K562 (cell line): Measurements from ENCODE around the gene GSK3B. TPM values are rescaled to one million over a fixed set of nuclear protein-coding genes. Genes with fewer than 3 reads are reported as not detected.

Source experiments
- AFF1 ChIP-seq, 2 experiments: fragments of 450-650 bp; IDR thresholded peaks; 2 replicates each; pipeline ENCODE4 v1.6.1; 2018; ENCODE audit warnings: mild to moderate bottlenecking in 2 of 2, low read depth in 1 of 2; ENCODE audit not compliant: partially characterized antibody in 2 of 2
- ATF3 ChIP-seq, 2 experiments: fragments of 450-650 bp in 1 of 2; sonication (generic) in 1 of 2; formaldehyde crosslinking in 1 of 2; IDR thresholded peaks in 1 of 2; conservative IDR thresholded peaks in 1 of 2; 2 replicates each; pipeline versions ENCODE4 v1.6.1 to v1.8.1; 2016 to 2023; ENCODE audit warnings: mild to moderate bottlenecking in 2 of 2, moderate library complexity in 2 of 2, inconsistent platforms in 1 of 2, missing genetic modification reagents in 1 of 2
- CBFA2T2 ChIP-seq: fragments of 450-650 bp; conservative IDR thresholded peaks from 2 replicates; pipeline ENCODE4 v1.6.1; 2017; ENCODE audit warnings: mild to moderate bottlenecking
- ESRRA ChIP-seq: fragments of 450-650 bp; IDR thresholded peaks from 2 replicates; pipeline ENCODE4 v1.6.1; 2014; ENCODE audit warnings: low read depth, mild to moderate bottlenecking, moderate library complexity, borderline replicate concordance
- POU5F1 ChIP-seq: fragments of 150-350 bp; IDR thresholded peaks from 2 replicates; pipeline ENCODE4 v1.6.1; 2014; ENCODE audit warnings: borderline replicate concordance, low read length, low read depth, mild to moderate bottlenecking; ENCODE audit not compliant: partially characterized antibody
- TEAD1 ChIP-seq, 2 experiments: fragments of 450-650 bp in 1 of 2; sonication (generic) in 1 of 2; formaldehyde crosslinking; IDR thresholded peaks; 2 replicates each; pipeline versions ENCODE4 v1.4.0 to v1.8.0; 2020 to 2022; ENCODE audit warnings: mild to moderate bottlenecking in 2 of 2, missing genetic modification reagents in 1 of 2
- TOE1 ChIP-seq, 2 experiments: fragments of 450-650 bp in 1 of 2; sonication (generic) in 1 of 2; formaldehyde crosslinking in 1 of 2; IDR thresholded peaks; 2 replicates each; pipeline versions ENCODE4 v1.7.1 to v1.8.0; 2016 to 2022; ENCODE audit warnings: borderline replicate concordance in 2 of 2, mild to moderate bottlenecking in 2 of 2, antibody characterized with exemption in 1 of 2, inconsistent platforms in 1 of 2, low read depth in 1 of 2, missing genetic modification reagents in 1 of 2, moderate library complexity in 1 of 2
- U2AF1 ChIP-seq: fragments of 200-400 bp; formaldehyde crosslinking; optimal IDR thresholded peaks from 2 replicates; pipeline ENCODE3; 2017; ENCODE audit warnings: mild to moderate bottlenecking, low read depth, low read length, moderate library complexity
- YY1 ChIP-seq, 3 experiments: IDR thresholded peaks; 2 replicates each; pipeline ENCODE4 v1.6.1; 2011; ENCODE audit warnings: low read length in 2 of 3, mild to moderate bottlenecking in 2 of 3, moderate library complexity in 2 of 3, borderline replicate concordance in 1 of 3, control low read depth in 1 of 3, low read depth in 1 of 3; ENCODE audit not compliant: insufficient read depth in 3 of 3, insufficient replicate concordance in 2 of 3, control insufficient read depth in 1 of 3, insufficient read length in 1 of 3; ENCODE audit errors: extremely low read depth in 1 of 3
- ZBTB9 ChIP-seq: fragments of 450-650 bp; formaldehyde crosslinking; IDR thresholded peaks from 2 replicates; pipeline ENCODE4 v1.4.0; 2020; ENCODE audit warnings: mild to moderate bottlenecking, moderate library complexity
- ZFP36 ChIP-seq: fragments of 150-350 bp; IDR thresholded peaks from 2 replicates; pipeline ENCODE4 v1.6.1; 2018; ENCODE audit warnings: low read length, low read depth; ENCODE audit not compliant: partially characterized antibody
- ZNF239 ChIP-seq: fragments of 250-450 bp; sonication (Bioruptor Pico); IDR thresholded peaks from 2 replicates; pipeline ENCODE4 v1.4.0; 2020; ENCODE audit warnings: mild to moderate bottlenecking
- ZNF3 ChIP-seq: fragments of 250-450 bp; sonication (Bioruptor Pico); IDR thresholded peaks from 2 replicates; pipeline ENCODE4 v1.5.0; 2021; ENCODE audit warnings: mild to moderate bottlenecking, moderate library complexity
- ZNF778 ChIP-seq: fragments of 450-650 bp; formaldehyde crosslinking; IDR thresholded peaks from 2 replicates; pipeline ENCODE4 v1.4.0; 2020; ENCODE audit warnings: mild to moderate bottlenecking, moderate library complexity
- ZSCAN29 ChIP-seq: fragments of 450-650 bp; IDR thresholded peaks from 2 replicates; pipeline ENCODE4 v1.6.1; 2017
- polyA plus RNA-seq, 8 experiments: library from polyadenylated mRNA; depleted of rRNA in 4 of 8; stranded (reverse) in 5 of 8; unstranded in 3 of 8; fragments of >200 nt; fragmentation: Nextera tagmentation in 2 of 8; fragmentation: Illumina TruSeq in 1 of 8; extraction: Ambion mirVana in 2 of 8; extraction: Trizol in 1 of 8; gene quantifications; 2 replicates each; pipeline versions ENCODE4 v1.2.1 to v1.2.3, GENCODE V29; 2011 to 2014; ENCODE audit warnings: inconsistent platforms in 1 of 8, missing spikeins in 1 of 8
- total RNA-seq, 7 experiments: library from RNA; depleted of rRNA in 6 of 7; stranded (reverse); fragments of >200 nt in 6 of 7; fragmentation: Illumina TruSeq in 2 of 7; extraction: Trizol in 2 of 7; gene quantifications; 2 replicates each; pipeline versions ENCODE4 v1.2.1 to v1.2.3, GENCODE V29; 2011 to 2021; ENCODE audit warnings: low replicate concordance in 1 of 7
- TF ChIP-seq, protein P1 (sequence below): fragments of 250-450 bp; sonication (Bioruptor Pico); IDR thresholded peaks from 2 replicates; pipeline ENCODE4 v1.5.0; 2020; ENCODE audit warnings: mild to moderate bottlenecking

Gene GSK3B
- total and polyA plus RNA-seq, 9 of the 15 experiments (the other 6 are each of a cell fraction or from before 2014, with no cell fraction given) = 4.7 to 25.0 (median 18.7) TPM

DNA sequence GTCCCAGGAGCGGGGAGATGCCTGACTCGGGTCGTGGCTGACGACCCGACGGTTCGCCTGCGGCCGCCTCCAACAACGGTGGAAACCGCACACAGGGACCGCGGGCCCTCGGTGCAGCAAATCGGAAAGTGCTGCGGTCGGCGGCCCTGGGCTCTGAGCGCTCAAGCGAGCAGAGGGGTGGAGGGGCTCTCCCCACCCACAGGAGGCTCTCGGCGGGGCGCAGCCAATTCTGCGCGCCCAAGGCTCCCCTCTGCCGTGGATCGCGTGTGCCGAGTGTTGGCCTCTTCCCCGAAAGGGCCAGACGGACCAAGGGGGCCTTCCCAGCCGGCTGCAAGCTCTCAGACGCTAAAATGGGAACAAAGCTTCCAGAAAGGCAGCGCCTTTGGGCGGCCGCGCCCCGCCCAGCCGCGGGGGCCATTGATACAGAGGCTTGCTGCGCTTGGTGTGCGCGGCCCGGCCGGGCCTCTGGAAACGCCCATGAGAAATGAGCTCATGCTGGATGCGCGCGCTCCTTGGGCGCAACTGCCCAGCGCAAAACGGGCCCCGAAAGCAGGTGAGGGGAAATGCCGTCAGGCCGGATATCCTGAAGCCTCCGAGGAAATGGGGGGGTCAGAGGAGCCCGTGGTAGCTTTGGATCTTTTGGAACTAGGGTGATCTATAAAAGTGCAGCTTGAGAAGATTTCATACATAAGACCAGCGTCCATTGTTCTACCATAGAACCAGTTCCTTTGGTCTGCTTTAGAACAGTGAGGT lies 1.2 kb upstream of the GSK3B start (continued):
- TF ChIP-seq ZBTB9 = peak; percentile 77; the same call in 1 of the 2 replicates
- TF ChIP-seq CBFA2T2 = no peak
- no peak for TF ChIP-seq ZSCAN29
- TF ChIP-seq ATF3 (IDR thresholded peaks at IDR 0.05) = peak; percentile 63
- TF ChIP-seq ATF3 (CRISPR knock-in tag; conservative IDR thresholded peaks at IDR 0.05) = no peak
- peak; percentile 55 to 93 (median 88) for TF ChIP-seq YY1 (IDR thresholded peaks at IDR 0.05; ENCODE audit: borderline replicate concordance in 1 of 3, control insufficient read depth in 1 of 3, extremely low read depth in 1 of 3, insufficient read depth in 3 of 3, insufficient read length in 1 of 3, insufficient replicate concordance in 2 of 3, low read depth in 1 of 3, low read length in 2 of 3)
- TF ChIP-seq ZNF239 (CRISPR knock-in tag) = no peak
- no peak for TF ChIP-seq ZNF778 (CRISPR knock-in tag)
- no peak for TF ChIP-seq AFF1 (IDR thresholded peaks at IDR 0.05; ENCODE audit: low read depth in 1 of 2, partially characterized antibody in 2 of 2)
- no peak for TF ChIP-seq ZFP36
- peak; percentile 54; the same call in 1 of the 2 replicates for TF ChIP-seq TOE1 (IDR thresholded peaks at IDR 0.05; ENCODE audit: borderline replicate concordance)
- TF ChIP-seq TOE1 (CRISPR knock-in tag; IDR thresholded peaks at IDR 0.05; ENCODE audit: borderline replicate concordance, low read depth) = no peak
- TF ChIP-seq U2AF1 = peak; percentile 29
- TF ChIP-seq, protein P1, sequence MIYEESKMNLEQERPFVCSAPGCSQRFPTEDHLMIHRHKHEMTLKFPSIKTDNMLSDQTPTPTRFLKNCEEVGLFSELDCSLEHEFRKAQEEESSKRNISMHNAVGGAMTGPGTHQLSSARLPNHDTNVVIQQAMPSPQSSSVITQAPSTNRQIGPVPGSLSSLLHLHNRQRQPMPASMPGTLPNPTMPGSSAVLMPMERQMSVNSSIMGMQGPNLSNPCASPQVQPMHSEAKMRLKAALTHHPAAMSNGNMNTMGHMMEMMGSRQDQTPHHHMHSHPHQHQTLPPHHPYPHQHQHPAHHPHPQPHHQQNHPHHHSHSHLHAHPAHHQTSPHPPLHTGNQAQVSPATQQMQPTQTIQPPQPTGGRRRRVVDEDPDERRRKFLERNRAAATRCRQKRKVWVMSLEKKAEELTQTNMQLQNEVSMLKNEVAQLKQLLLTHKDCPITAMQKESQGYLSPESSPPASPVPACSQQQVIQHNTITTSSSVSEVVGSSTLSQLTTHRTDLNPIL (CRISPR knock-in tag) = no peak
- no peak for TF ChIP-seq POU5F1
- TF ChIP-seq ESRRA = peak; percentile 45; the same call in 1 of the 2 replicates
- TF ChIP-seq ZNF3 (CRISPR knock-in tag) = no peak
- no peak; a peak in 1 of 4 replicates for TF ChIP-seq TEAD1 (CRISPR knock-in tag; IDR thresholded peaks at IDR 0.05)
